Measurements from ENCODE around the gene LYSMD4.

LYSMD4 gene

GRCh38 chr15:99729920-99730319 is 3.3 kb downstream of the LYSMD4 start:
- DNase-seq = no peak

GRCh38 chr15:99729327-99729726 is 3.9 kb downstream of the LYSMD4 start:
- DNase-seq = no peak

- no peak for DNase-seq
Observed at GRCh38 chr15:99728916-99729315, 4.3 kb downstream of the LYSMD4 start.

GRCh38 chr15:99727733-99728132 is 5.5 kb downstream of the LYSMD4 start:
- no peak for DNase-seq

- no peak for DNase-seq
Observed at GRCh38 chr15:99727330-99727729, 5.9 kb downstream of the LYSMD4 start.

- no peak for DNase-seq
Observed at GRCh38 chr15:99726333-99726732, 6.9 kb downstream of the LYSMD4 start.

- DNase-seq = no peak
Observed at GRCh38 chr15:99722406-99722805, 10.8 kb downstream of the LYSMD4 start.

GRCh38 chr15:99721896-99722295 is 11.3 kb downstream of the LYSMD4 start:
- DNase-seq = no peak

GRCh38 chr15:99721104-99721778 is 12.0 kb downstream of the LYSMD4 start:
- DNase-seq = no peak

- no peak for DNase-seq
Observed at GRCh38 chr15:99720533-99720932, 12.7 kb downstream of the LYSMD4 start.

GRCh38 chr15:99719096-99719541 is 14.1 kb downstream of the LYSMD4 start:
- no peak for DNase-seq

- no peak for DNase-seq
Observed at GRCh38 chr15:99718421-99718820, 14.8 kb downstream of the LYSMD4 start.

- DNase-seq = no peak
Observed at GRCh38 chr15:99717161-99718009, 15.9 kb downstream of the LYSMD4 start.

- DNase-seq = no peak
Observed at GRCh38 chr15:99716540-99717095, 16.6 kb downstream of the LYSMD4 start.

- DNase-seq = no peak
Observed at GRCh38 chr15:99712415-99712814, 20.8 kb downstream of the LYSMD4 start.

- no peak for DNase-seq
Observed at GRCh38 chr15:99711625-99712024, 21.6 kb downstream of the LYSMD4 start.

GRCh38 chr15:99709243-99709986 is 23.8 kb downstream of the LYSMD4 start:
- no peak for DNase-seq

GRCh38 chr15:99708563-99708962 is 24.7 kb downstream of the LYSMD4 start:
- DNase-seq = no peak

- no peak for DNase-seq
Observed at GRCh38 chr15:99707473-99708270, 25.6 kb downstream of the LYSMD4 start.

- DNase-seq = peak; percentile 9
Observed at GRCh38 chr15:99706557-99707303, 26.5 kb downstream of the LYSMD4 start.

- no peak for DNase-seq
Observed at GRCh38 chr15:99704444-99704838, 28.8 kb downstream of the LYSMD4 start.
